ENCODE measurements around the gene GREM2.

Gene GREM2

DNA sequence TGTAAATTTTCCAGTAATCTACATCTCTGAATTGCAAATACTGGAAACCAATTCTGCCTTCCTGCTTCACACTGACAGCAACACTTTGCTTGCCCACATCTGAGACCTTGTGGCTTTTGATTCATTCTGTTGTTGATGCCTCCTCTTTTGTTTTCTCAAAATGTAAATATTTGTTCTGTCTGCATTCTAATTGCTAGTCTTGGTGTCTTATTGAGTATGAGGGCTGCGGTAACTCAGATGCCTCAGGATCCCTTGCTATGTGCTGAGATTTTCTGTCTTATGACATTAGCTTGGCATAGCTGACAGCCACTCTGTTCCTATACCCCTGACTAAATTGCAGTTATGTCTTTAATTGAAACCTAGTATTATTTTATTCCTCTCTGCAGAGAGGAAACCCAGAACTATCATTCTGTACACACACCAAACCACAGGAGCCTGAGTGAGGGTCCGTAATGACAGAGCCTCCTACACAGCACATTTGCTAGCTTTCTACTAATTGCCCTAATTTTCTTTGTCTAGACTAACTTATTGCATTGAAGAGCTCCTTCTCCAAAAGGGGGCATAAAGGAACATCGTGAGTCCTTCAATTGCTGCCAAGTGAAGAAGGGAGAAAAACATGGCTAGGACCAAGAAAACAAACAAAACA, 72.1 kb downstream of the GREM2 start:
- H3K4me2 ChIP-seq (ENCODE audit: low read depth, low read length), result no peak overlapping the region
- no peak overlapping the region for H3K4me3 ChIP-seq (ENCODE audit: low read length)
- TF ChIP-seq, protein P1, sequence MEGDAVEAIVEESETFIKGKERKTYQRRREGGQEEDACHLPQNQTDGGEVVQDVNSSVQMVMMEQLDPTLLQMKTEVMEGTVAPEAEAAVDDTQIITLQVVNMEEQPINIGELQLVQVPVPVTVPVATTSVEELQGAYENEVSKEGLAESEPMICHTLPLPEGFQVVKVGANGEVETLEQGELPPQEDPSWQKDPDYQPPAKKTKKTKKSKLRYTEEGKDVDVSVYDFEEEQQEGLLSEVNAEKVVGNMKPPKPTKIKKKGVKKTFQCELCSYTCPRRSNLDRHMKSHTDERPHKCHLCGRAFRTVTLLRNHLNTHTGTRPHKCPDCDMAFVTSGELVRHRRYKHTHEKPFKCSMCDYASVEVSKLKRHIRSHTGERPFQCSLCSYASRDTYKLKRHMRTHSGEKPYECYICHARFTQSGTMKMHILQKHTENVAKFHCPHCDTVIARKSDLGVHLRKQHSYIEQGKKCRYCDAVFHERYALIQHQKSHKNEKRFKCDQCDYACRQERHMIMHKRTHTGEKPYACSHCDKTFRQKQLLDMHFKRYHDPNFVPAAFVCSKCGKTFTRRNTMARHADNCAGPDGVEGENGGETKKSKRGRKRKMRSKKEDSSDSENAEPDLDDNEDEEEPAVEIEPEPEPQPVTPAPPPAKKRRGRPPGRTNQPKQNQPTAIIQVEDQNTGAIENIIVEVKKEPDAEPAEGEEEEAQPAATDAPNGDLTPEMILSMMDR (IDR thresholded peaks at IDR 0.05; ENCODE audit: low read length), result no peak
- no peak for TF ChIP-seq EZH2phosphoT487 (IDR thresholded peaks at IDR 0.05; ENCODE audit: low read length)
- TF ChIP-seq EZH2 (optimal IDR thresholded peaks at IDR 0.05; ENCODE audit: low read depth, low read length), result no peak
- H3K9ac ChIP-seq (ENCODE audit: low read length), result no peak overlapping the region
- H3K4me1 ChIP-seq (ENCODE audit: low read length), result no peaks in the 10 kb centered on the region
- H3K36me3 ChIP-seq (replicated peaks; ENCODE audit: insufficient read depth, low read length), result no peaks in the 10 kb centered on the region
- no peaks in the 10 kb centered on the region for H3F3A ChIP-seq (ENCODE audit: insufficient read depth, low read length)
- no peaks in the 10 kb centered on the region for H3K27me3 ChIP-seq (replicated peaks; ENCODE audit: insufficient read depth, low read length)
- no peak overlapping the region for H2AFZ ChIP-seq (ENCODE audit: low read length)
- H3K9me3 ChIP-seq (replicated peaks; ENCODE audit: insufficient read depth, low read length), result no peaks in the 10 kb centered on the region
- no peaks in the 10 kb centered on the region for H3K79me2 ChIP-seq (ENCODE audit: low read length)
- H3K9me2 ChIP-seq (replicated peaks; ENCODE audit: insufficient read depth, low read length), result no peaks in the 10 kb centered on the region
- no peak for DNase-seq
- H4K20me1 ChIP-seq (ENCODE audit: insufficient read depth, low read length), result no peaks in the 10 kb centered on the region
- no peak overlapping the region for H3K27ac ChIP-seq (ENCODE audit: low read length)

DNA sequence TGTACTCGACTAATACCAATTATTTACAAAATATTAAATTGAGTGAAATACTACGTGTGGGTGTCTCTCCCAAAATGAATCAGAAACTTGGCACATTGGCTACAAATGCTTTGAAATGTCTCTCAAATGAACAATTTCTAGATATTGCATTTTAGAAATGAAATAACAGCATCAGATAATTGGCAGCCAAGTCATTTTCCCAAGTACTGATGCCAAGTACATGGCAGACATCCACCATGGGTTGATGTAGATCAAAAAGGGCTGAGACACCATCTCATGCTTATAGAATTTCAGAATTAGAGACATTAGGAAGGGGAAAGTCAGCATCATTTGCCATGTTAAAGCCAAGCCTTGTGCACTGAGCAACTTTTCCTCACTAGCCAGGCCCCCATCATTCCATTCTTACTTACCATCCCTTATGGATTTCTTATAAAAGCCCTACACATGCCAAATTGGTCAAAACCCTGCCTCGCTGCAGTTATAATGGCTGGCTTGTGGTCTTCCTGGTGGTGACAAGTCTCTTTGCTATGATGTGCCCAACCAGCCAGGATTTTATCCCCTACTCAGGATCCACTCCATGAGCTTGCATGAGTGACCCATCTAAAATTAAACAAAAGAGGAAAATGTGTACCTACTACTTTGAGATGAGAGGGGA, 73.1 kb downstream of the GREM2 start:
- no peaks in the 10 kb centered on the region for H3K79me2 ChIP-seq (ENCODE audit: low read length)
- H3K4me1 ChIP-seq (ENCODE audit: low read length), result no peaks in the 10 kb centered on the region
- H3K4me2 ChIP-seq (ENCODE audit: low read depth, low read length), result no peak overlapping the region
- no peak overlapping the region for H3K4me3 ChIP-seq (ENCODE audit: low read length)
- no peaks in the 10 kb centered on the region for H4K20me1 ChIP-seq (ENCODE audit: insufficient read depth, low read length)
- H2AFZ ChIP-seq (ENCODE audit: low read length), result no peak overlapping the region
- DNase-seq, result no peak
- no peaks in the 10 kb centered on the region for H3K27me3 ChIP-seq (replicated peaks; ENCODE audit: insufficient read depth, low read length)
- H3F3A ChIP-seq (ENCODE audit: insufficient read depth, low read length), result no peaks in the 10 kb centered on the region
- no peaks in the 10 kb centered on the region for H3K9me2 ChIP-seq (replicated peaks; ENCODE audit: insufficient read depth, low read length)
- TF ChIP-seq EZH2phosphoT487 (IDR thresholded peaks at IDR 0.05; ENCODE audit: low read length) (no peak), EZH2 (optimal IDR thresholded peaks at IDR 0.05; ENCODE audit: low read depth, low read length) (no peak)
- TF ChIP-seq, protein P1 (IDR thresholded peaks at IDR 0.05; ENCODE audit: low read length), result no peak
- no peak overlapping the region for H3K9ac ChIP-seq (ENCODE audit: low read length)
- H3K27ac ChIP-seq (ENCODE audit: low read length), result no peak overlapping the region
- no peaks in the 10 kb centered on the region for H3K36me3 ChIP-seq (replicated peaks; ENCODE audit: insufficient read depth, low read length)
- no peaks in the 10 kb centered on the region for H3K9me3 ChIP-seq (replicated peaks; ENCODE audit: insufficient read depth, low read length)

DNA sequence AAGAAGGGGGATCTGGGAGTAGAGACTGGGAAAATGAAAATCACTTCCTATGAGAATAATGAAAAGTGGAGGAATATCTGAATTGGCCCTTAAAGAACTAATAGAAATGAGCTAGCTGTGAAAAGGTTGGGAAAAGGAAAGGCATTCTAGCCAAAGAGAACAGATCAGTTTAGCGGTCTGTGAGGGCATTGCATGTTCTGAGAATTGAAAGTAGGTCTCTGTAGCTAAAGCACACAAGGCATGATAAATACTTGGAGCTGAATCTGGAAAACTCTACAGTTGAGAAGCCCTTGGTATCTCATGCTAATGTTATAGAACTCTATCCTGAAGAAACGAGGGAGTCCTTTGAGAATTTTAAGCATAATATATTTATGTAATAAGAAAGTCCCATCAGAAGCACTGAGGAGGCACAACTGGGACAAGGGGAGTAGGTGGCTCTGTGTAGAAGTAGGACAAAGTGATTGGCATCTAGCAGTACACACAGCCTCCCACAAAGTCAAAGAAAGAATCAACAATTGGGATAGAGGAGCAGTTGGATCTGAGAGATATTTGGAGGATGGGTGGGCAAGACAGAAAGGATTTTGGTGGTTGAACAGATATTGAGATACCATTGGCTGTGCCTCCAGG, 78.7 kb downstream of the GREM2 start:
- Histone ChIP-seq H3K9me2 (replicated peaks; ENCODE audit: insufficient read depth, low read length) (no peaks in the 10 kb centered on the region), H3F3A (ENCODE audit: insufficient read depth, low read length) (no peaks in the 10 kb centered on the region), H3K9ac (ENCODE audit: low read length) (no peak overlapping the region), H3K4me2 (ENCODE audit: low read depth, low read length) (no peak overlapping the region), H3K36me3 (replicated peaks; ENCODE audit: insufficient read depth, low read length) (no peaks in the 10 kb centered on the region), H3K4me3 (ENCODE audit: low read length) (no peak overlapping the region), H2AFZ (ENCODE audit: low read length) (no peak overlapping the region), H3K79me2 (ENCODE audit: low read length) (no peaks in the 10 kb centered on the region), H3K27ac (ENCODE audit: low read length) (no peak overlapping the region), H4K20me1 (ENCODE audit: insufficient read depth, low read length) (no peaks in the 10 kb centered on the region), H3K4me1 (ENCODE audit: low read length) (no peaks in the 10 kb centered on the region), H3K9me3 (replicated peaks; ENCODE audit: insufficient read depth, low read length) (no peaks in the 10 kb centered on the region), H3K27me3 (replicated peaks; ENCODE audit: insufficient read depth, low read length) (no peaks in the 10 kb centered on the region)
- TF ChIP-seq, protein P1 (IDR thresholded peaks at IDR 0.05; ENCODE audit: low read length), result no peak
- TF ChIP-seq EZH2 (optimal IDR thresholded peaks at IDR 0.05; ENCODE audit: low read depth, low read length) (no peak), EZH2phosphoT487 (IDR thresholded peaks at IDR 0.05; ENCODE audit: low read length) (no peak)
- no peak for DNase-seq

Measured in MM.1S (cell line).